SKM-1 treated with dmso at 0.1 percent for 144 hours (cell line): ENCODE measurements around the gene SREK1IP1.
A peak's percentile ranks its signal among the peaks of the same experiment; 100 is the strongest.
"Not testable (repeated sequence)": the region's sequence is repeated elsewhere in the genome, so short reads cannot be mapped to it uniquely, and the experiment has no call there.

ENCODE experiments used
- DNase-seq: peaks from one replicate; lab custom pipeline; 2025; ENCODE audit not compliant: unreplicated experiment; lab: John Stamatoyannopoulos, UW

SREK1IP1 gene

GRCh38 chr5:64765804-64766504 is 2.5 kb downstream of the SREK1IP1 start:
- no peak for DNase-seq

GRCh38 chr5:64763948-64764503 is 4.5 kb downstream of the SREK1IP1 start:
- no peak for DNase-seq

GRCh38 chr5:64759960-64760660 is 8.4 kb downstream of the SREK1IP1 start:
- DNase-seq = no peak

- DNase-seq = no peak
These were observed 9.6 kb downstream of the SREK1IP1 start for GRCh38 chr5:64758901-64759300.

DNA sequence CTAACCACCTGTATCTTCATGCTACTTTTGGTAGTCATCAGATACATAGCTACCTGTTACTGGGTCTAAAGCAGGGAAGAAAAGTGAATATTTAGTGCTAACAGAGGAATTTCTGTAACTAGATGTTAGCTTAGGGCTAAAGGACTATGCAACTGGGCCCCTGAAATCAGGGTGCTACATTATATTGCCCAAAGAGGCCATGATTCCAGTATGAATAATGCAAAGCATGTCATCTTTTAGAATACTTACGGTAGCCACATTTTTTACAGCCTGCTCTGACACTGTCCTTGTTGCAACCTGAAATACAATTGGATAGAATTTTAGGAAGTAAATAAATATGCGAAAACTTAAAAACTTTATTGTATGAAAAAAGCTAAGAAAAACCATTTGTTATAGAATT is 14.4 kb downstream of the SREK1IP1 start:
- DNase-seq = no peak

GRCh38 chr5:64749385-64749784 is 19.1 kb downstream of the SREK1IP1 start:
- no peak for DNase-seq

DNA sequence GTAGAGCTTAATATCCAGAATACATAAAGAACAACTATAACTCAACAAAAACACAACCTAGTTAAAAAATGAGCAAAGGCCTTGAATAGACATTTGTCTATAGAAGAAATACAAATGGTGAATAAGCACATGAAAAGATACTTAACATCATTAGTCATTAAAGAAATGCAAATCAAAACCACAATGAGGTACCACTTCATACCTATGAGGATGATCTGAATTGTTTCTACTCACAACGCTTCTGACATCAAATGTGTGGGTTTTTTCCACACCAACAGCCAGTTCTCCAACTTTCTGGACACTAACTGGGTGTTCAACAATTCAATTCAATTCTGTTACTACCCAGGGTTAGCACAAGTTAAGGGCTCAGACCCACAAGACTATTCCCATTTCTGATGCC is 22.0 kb downstream of the SREK1IP1 start:
- DNase-seq = no peak

DNA sequence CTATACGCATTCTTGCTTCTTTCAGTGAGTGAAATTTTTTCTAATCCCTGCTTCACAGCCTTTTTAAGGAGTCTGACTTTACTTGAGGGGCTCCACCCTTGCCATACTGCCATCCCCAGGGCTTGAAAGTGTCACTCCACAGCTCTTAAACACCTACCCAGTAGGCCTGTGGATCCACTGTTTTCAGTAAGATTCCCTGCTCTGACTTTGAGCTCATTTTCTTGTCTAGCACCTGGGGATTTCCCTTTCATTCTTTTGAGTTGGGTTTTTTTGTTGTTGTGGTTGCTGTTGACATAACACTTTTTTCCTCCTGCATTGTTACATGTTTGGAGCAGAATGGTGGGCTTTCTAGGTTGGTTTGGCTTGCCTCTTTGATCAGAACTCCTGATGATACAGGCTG is 23.6 kb downstream of the SREK1IP1 start:
- DNase-seq = no peak

- DNase-seq = no peak
These were observed 25.7 kb downstream of the SREK1IP1 start for GRCh38 chr5:64742821-64743220.

- no peak for DNase-seq
These were observed 26.1 kb downstream of the SREK1IP1 start for GRCh38 chr5:64742411-64742810.

DNA sequence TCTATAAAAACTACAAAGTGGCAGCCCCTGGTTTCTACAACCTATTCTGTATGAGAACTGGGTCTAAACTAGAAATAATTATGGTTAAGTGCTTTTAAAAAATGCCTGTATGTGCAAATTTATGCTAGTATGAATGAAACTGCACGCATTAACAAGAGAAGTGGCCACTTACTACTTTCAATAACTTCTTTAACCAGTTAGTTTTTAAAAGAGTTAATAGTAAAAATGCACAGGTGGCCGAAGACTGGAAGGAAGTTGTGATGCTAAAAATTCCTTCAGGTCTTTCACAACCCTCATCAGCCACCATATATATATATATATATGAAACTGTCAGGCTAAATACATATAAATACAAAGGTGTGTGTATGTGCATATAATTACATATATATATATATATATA is 41.3 kb downstream of the SREK1IP1 start:
- no peak for DNase-seq

DNA sequence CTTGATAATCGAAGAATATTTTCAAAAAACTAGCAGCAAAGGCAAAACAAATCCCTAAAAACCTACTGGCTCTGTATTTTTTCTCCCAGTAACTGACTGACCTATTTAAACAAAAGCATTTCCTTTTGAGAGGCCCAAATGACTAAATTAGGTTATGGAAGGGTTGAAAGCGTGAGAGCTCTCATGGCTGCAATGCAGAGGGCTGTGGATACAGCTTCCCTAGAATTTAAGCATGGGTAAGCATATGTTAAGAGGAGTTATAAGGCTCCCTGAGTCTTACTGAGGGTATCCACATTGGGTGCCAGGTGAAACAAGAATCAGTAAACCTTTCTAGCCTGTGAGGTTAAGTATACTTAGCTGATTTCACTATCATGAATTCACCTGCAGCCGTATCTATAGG is 45.9 kb downstream of the SREK1IP1 start:
- DNase-seq = no peak

DNA sequence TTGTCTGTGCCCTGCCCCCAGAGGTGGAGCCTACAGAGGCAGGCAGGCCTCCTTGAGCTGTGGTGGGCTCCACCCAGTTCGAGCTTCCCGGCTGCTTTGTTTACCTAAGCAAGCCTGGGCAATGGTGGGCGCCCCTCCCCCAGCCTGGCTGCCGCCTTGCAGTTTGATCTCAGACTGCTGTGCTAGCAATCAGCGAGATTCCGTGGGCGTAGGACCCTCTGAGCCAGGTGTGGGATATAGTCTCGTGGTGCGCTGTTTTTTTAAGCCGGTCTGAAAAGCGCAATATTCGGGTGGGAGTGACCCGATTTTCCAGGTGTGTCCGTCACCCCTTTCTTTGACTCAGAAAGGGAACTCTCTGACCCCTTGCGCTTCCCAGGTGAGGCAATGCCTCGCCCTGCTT is 54.0 kb downstream of the SREK1IP1 start:
- DNase-seq = not testable (repeated sequence)

GRCh38 chr5:64707191-64707590 is 61.3 kb downstream of the SREK1IP1 start:
- DNase-seq = no peak

DNA sequence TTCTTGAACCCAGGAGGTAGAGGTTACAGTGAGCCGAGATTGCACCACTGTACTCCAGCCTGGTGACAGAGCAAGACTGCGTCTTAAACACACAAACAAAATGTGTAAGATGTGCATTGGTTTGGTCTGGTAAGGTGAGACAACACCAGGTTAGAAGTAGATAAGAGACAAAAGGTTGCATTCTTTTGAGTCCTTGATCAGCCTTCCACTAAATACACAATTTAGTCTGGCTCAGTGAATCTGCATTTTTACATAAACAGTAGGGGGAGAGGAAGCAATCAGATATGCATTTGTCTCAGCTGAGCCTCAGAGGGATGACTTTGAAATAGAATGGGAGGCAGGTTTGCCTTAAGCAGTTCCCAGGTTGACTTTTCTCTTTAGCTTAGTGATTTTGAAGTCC is 62.4 kb downstream of the SREK1IP1 start:
- DNase-seq = not testable (repeated sequence)

- DNase-seq = no peak
These were observed 67.7 kb downstream of the SREK1IP1 start for GRCh38 chr5:64700765-64701164.

DNA sequence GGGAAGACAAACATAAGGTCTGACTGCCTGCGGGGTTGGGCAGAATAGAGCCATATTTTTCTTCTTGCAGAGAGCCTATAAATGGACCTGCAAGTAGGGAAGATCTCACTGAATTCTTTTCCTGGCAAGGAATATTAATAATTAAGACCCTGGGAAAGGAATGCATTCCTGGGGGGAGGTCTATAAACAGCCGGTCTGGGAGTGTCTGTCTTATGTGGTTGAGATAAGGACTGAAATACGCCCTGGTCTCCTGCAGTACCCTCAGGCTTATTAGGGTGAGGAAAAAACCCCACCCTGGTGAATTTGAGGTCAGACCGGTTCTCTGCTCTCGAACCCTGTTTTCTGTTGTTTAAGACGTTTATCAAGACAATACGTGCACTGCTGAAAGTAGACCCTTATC is 72.1 kb downstream of the SREK1IP1 start:
- not testable (repeated sequence) for DNase-seq

GRCh38 chr5:64693636-64694035 is 74.9 kb downstream of the SREK1IP1 start:
- no peak for DNase-seq

- no peak for DNase-seq
These were observed 77.2 kb downstream of the SREK1IP1 start for GRCh38 chr5:64691291-64691690.

DNA sequence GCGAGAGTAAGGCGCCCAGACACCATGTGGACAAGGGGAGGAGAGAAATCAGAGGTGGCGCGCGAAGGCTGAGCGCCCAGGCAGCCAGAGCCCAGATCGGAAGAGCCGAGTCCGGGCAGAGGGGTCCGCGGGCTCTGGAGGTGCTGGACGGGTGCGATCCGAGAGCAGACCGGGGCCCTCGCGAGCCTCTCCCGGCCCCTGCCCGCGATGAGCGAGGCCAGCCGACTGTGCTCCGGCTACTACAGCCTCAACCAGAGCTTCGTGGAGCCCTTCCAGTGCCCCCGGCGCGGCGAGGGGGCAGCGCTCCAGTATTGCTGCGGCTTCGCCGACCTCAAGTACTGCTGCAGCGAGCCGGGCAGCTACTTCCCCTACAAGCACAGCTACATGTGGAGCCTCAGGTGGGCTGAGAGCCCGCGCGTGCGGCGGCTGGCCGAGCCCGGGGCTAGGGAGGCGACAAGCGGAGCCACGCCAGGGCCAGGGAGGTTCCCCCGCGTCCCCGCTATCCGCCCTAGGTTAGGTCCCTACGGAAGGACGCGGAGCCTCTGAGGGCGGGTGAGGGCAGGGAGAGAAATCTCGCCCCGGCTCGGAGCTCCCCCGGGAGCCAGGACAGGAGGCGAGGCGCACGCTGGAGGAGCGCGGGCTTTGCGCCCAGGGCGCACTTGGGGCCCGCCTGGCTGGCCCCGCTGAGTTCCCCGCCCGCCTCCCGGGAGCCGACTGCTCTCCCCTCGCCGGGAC is 77.9 kb downstream of the SREK1IP1 start, which contains the start of gene SHISAL2B:
TSS of gene SHISAL2B (plus strand) at position 87 of the 735 bp plus-strand sequence. CDS start at position 208, 121 bp downstream.
- peak; percentile 34 for DNase-seq

DNA sequence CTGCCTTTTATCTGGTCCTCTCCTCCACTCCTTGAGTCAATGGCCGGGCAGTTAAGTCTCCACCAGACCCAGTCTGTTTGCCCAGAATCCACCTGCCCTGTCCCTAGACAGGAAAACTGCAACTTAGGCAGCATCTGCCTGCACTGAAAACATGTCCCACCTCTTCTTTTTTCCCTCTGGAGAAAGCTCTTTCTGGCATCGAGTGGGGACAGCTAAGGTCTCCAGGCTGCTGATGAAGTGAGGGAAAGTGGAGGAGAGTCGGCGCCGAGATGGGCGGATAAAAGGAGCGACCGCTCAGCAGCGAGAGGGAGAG is 78.4 kb downstream of the SREK1IP1 start:
- DNase-seq = no peak

DNA sequence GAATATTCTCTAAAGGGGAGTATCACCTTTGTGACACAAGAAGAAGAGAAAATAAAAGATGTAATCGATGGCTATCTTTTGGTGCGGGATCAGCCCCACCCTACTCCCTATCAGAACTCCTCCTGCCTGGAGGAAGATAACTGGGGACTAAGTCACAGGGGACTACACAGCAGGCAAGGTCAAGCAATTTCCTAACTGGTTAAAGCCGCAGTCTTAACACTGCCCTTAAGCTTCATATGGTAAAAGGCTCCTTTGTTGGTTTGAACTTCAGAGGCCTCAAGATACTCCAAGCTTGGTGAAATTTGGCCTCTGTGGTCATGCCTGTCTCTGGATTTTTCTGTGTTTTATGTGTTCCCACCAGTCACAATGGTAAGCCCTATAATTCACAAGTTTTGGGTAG is 79.5 kb downstream of the SREK1IP1 start:
- DNase-seq = no peak
